Psoas muscle (tissue), 8 donors: ENCODE results near the gene SAMSN1. TPM values are rescaled to one million over a fixed set of nuclear protein-coding genes. Genes with fewer than 3 reads are reported as not detected.

Experiments used
- ATAC-seq, 4 donors: fragments of 200-7000 bp; cut with Tn5 transposase; one replicate each; pipeline ENCODE4 v1.9.1; 2020; ENCODE audit warnings: moderate library complexity in 3 of 4, mild to moderate bottlenecking in 2 of 4
- DNase-seq, 2 donors: peaks; one replicate each; pipeline ENCODE4 v3.0.0-alpha.2; 2020
- H3K27ac ChIP-seq: fragments of 200-600 bp; one replicate; pipeline ENCODE4 v1.8.0; 2022
- H3K27me3 ChIP-seq, 3 donors: fragments of 200-600 bp in 1 of 3; one replicate each; pipeline versions ENCODE4 v1.6.1 to v1.8.0; 2013 to 2022; ENCODE audit warnings: low read length in 2 of 3, mild to moderate bottlenecking in 2 of 3, moderate library complexity in 1 of 3; ENCODE audit not compliant: insufficient read depth in 3 of 3
- H3K36me3 ChIP-seq, 2 donors: fragments of 200-600 bp in 1 of 2; one replicate each; pipeline versions ENCODE4 v1.6.1 to v1.8.0; 2013 to 2022; ENCODE audit warnings: low read depth in 1 of 2, mild to moderate bottlenecking in 1 of 2, moderate library complexity in 1 of 2; ENCODE audit not compliant: insufficient read depth in 1 of 2
- H3K4me1 ChIP-seq: fragments of 200-600 bp; one replicate; pipeline ENCODE4 v1.8.0; 2022
- H3K4me3 ChIP-seq: fragments of 200-600 bp; one replicate; pipeline ENCODE4 v1.8.0; 2022; ENCODE audit warnings: mild to moderate bottlenecking
- H3K9me3 ChIP-seq: fragments of 200-600 bp; one replicate; pipeline ENCODE4 v1.8.0; 2022
- CTCF ChIP-seq: fragments of 200-600 bp; IDR thresholded peaks from one replicate; pipeline ENCODE4 v1.8.0; 2022; ENCODE audit warnings: antibody characterized with exemption
- WGBS, 3 donors: extraction: QIAGEN DNeasy Blood & Tissue Kit; methylation state at CpG; one replicate each; pipeline versions ENCODE4 v1.1.6 to v1.1.7; 2013; 5-methylcytosine and 5-hydroxymethylcytosine counted together
- intact Hi-C, 2 donors: fragments of 100-400 bp; cut with DNase I; formaldehyde crosslinking; loops; one replicate each; pipeline versions ENCODE4 v1.11.0 to v1.14.2; 2022
- polyA plus RNA-seq, 3 donors: library from polyadenylated mRNA; stranded (reverse); fragments of 200-250 nt; gene quantifications; one replicate each; pipeline ENCODE4 v1.2.3, GENCODE V29; 2013
- total RNA-seq, 4 donors: library from RNA; stranded (reverse); fragmentation: NEBNext Ultra II Directional in 2 of 4; extraction: Animal tissue kit (Norgen Biotek cat#: 25700) in 2 of 4; gene quantifications; one replicate each; pipeline versions ENCODE4 v1.2.1 to v1.2.4, GENCODE V29; 2021 to 2023
- donor health status: healthy with polysubstance abuse.
- donor health status: DM: no; HTN: no; CAD: no; lungs with moderate emphysema.
- donor health status: Bipolar disorder and iron deficiency.
- donor health status: healthy.
- donor health status: DM: yes; HTN: yes; CAD: no.
- donor health status: DM: no; HTN: no; CAD: no.
- donor health status: DM: no; HTN: no; CAD: no.
- donor health status: DM: yes; HTN: yes; CAD: no.

The SAMSN1 gene
- total and polyA plus RNA-seq, 7 donors, result 0.31 to 1.8 (median 0.65) TPM

- no peaks in the 10 kb centered on the region for H3K4me1 ChIP-seq
- H3K27ac ChIP-seq, result no peak overlapping the region
- H3K4me3 ChIP-seq, result no peak overlapping the region
- TF ChIP-seq CTCF, result no peak
- no peak for DNase-seq
- H3K36me3 ChIP-seq, result no peaks in the 10 kb centered on the region
- H3K9me3 ChIP-seq, result no peaks in the 10 kb centered on the region
- H3K27me3 ChIP-seq, result no peaks in the 10 kb centered on the region
- no peak for ATAC-seq
- intact Hi-C loops, result no loop called here
Observed at GRCh38 chr21:14562959-14563358, 16.8 kb upstream of the SAMSN1 start.

- no peak overlapping the region for H3K4me3 ChIP-seq
- no peaks in the 10 kb centered on the region for H3K9me3 ChIP-seq
- ATAC-seq (no peak), DNase-seq (no peak)
- no peak overlapping the region for H3K27ac ChIP-seq
- no peaks in the 10 kb centered on the region for H3K4me1 ChIP-seq
- H3K27me3 ChIP-seq, result no peaks in the 10 kb centered on the region
- 61 to 71% (median 69%) methylated on average over 4 of the region's 4 CpGs for WGBS, 3 donors
- intact Hi-C loops, result no loop called here
- TF ChIP-seq CTCF, result no peak
- H3K36me3 ChIP-seq, result no peaks in the 10 kb centered on the region
Observed at GRCh38 chr21:14560555-14560954, 14.4 kb upstream of the SAMSN1 start.

- H3K27ac ChIP-seq, result no peak overlapping the region
- no peaks in the 10 kb centered on the region for H3K4me1 ChIP-seq
- H3K27me3 ChIP-seq, result no peaks in the 10 kb centered on the region
- H3K4me3 ChIP-seq, result no peak overlapping the region
- no peak for DNase-seq
- no peaks in the 10 kb centered on the region for H3K9me3 ChIP-seq
- TF ChIP-seq CTCF, result no peak
- intact Hi-C loops, result no loop called here
- ATAC-seq, result no peak
- H3K36me3 ChIP-seq, result no peaks in the 10 kb centered on the region
Observed at GRCh38 chr21:14560139-14560538, 14.0 kb upstream of the SAMSN1 start.

GRCh38 chr21:14559102-14559501 lies 13.0 kb upstream of the SAMSN1 start:
- Histone ChIP-seq H3K9me3 (no peaks in the 10 kb centered on the region), H3K36me3 (no peaks in the 10 kb centered on the region), H3K4me1 (no peaks in the 10 kb centered on the region), H3K4me3 (no peak overlapping the region), H3K27me3 (no peaks in the 10 kb centered on the region), H3K27ac (no peak overlapping the region)
- DNase-seq, result no peak
- intact Hi-C loops, result no loop called here
- no peak for ATAC-seq
- TF ChIP-seq CTCF, result no peak

- 75 to 76% (median 75%) methylated on average over 5 of the region's 5 CpGs for WGBS, 3 donors
- no peaks in the 10 kb centered on the region for H3K27me3 ChIP-seq
Observed at GRCh38 chr21:14557413-14557812, 11.3 kb upstream of the SAMSN1 start.

More at GRCh38 chr21:14557413-14557812, 11.3 kb upstream of the SAMSN1 start:
- TF ChIP-seq CTCF, result no peak
- ATAC-seq (no peak), DNase-seq (no peak)
- intact Hi-C loops, result no loop called here
- Histone ChIP-seq H3K4me3 (no peak overlapping the region), H3K36me3 (no peaks in the 10 kb centered on the region), H3K9me3 (no peaks in the 10 kb centered on the region), H3K4me1 (no peaks in the 10 kb centered on the region), H3K27ac (no peak overlapping the region)
